Esophagus squamous epithelium (tissue), 4 donors: Measurements from ENCODE around the gene SIGLEC9.

Experiments used
- POLR2A ChIP-seq, 4 donors: fragments of 450-650 bp; IDR thresholded peaks; one replicate each; pipeline ENCODE4 v1.6.1; 2017; ENCODE audit warnings: antibody characterized with exemption in 4 of 4, mild to moderate bottlenecking in 4 of 4, moderate library complexity in 3 of 4
- TF ChIP-seq, protein P1 (sequence below), 6 experiments: fragments of 450-650 bp in 4 of 6; fragments of 200-600 bp in 2 of 6; sonication (generic) in 2 of 6; IDR thresholded peaks; one replicate each; pipeline ENCODE4 v1.5.1; 2016 to 2019; ENCODE audit warnings: antibody characterized with exemption in 6 of 6, mild to moderate bottlenecking in 4 of 6, moderate library complexity in 4 of 6

DNA sequence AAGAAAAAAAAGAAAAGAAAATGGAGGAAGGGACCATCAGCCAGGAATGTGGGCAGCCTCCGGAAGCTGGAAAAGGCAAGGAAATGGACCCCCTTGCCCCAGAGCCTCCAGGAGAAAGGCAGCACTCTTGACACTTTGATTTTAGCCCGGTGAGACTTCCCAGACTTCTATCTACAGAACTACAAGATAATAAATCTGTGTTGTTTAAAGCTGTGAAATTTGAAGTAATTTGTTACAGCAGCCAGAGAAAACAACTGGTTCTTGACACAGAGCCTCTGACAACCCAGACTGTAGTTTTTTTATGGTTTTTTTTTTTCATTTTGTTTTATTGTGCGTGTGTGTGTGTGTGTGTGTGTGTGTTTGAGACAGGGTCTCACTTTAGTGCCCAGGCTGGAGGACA is 24.1 kb upstream of the SIGLEC9 start:
- TF ChIP-seq, protein P1, sequence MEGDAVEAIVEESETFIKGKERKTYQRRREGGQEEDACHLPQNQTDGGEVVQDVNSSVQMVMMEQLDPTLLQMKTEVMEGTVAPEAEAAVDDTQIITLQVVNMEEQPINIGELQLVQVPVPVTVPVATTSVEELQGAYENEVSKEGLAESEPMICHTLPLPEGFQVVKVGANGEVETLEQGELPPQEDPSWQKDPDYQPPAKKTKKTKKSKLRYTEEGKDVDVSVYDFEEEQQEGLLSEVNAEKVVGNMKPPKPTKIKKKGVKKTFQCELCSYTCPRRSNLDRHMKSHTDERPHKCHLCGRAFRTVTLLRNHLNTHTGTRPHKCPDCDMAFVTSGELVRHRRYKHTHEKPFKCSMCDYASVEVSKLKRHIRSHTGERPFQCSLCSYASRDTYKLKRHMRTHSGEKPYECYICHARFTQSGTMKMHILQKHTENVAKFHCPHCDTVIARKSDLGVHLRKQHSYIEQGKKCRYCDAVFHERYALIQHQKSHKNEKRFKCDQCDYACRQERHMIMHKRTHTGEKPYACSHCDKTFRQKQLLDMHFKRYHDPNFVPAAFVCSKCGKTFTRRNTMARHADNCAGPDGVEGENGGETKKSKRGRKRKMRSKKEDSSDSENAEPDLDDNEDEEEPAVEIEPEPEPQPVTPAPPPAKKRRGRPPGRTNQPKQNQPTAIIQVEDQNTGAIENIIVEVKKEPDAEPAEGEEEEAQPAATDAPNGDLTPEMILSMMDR (IDR thresholded peaks at IDR 0.05): no peak
- TF ChIP-seq POLR2A (IDR thresholded peaks at IDR 0.05): no peak
